ENCODE data around the gene ZNF562.
A peak's percentile ranks its signal among the peaks of the same experiment; 100 is the strongest.

The ZNF562 gene

GRCh38 chr19:9610484-9611113 lies 64.3 kb downstream of the ZNF562 start:
- DNase-seq = no peak
- Histone ChIP-seq H3K36me3 (replicated peaks) (peaks cover 73% of the 10 kb centered on the region), H3K27ac (no peak overlapping the region), H3K4me3 (ENCODE audit: low read depth, low read length) (no peak overlapping the region), H3K27me3 (replicated peaks) (no peaks in the 10 kb centered on the region)
- no peak for TF ChIP-seq CTCF (IDR thresholded peaks at IDR 0.05; ENCODE audit: low read depth, low read length, missing control alignments)
- in situ Hi-C loops (cut with HindIII; ENCODE audit: low pct_ligation_motif_present, low sequenced_read_pairs) = no loop called here

- Histone ChIP-seq H3K27me3 (replicated peaks) (no peaks in the 10 kb centered on the region), H3K36me3 (replicated peaks) (peaks cover 56% of the 10 kb centered on the region), H3K27ac (no peak overlapping the region), H3K4me3 (ENCODE audit: low read depth, low read length) (no peak overlapping the region)
- DNase-seq = no peak
- no peak for TF ChIP-seq CTCF (IDR thresholded peaks at IDR 0.05; ENCODE audit: low read depth, low read length, missing control alignments)
- in situ Hi-C loops (cut with HindIII; ENCODE audit: low pct_ligation_motif_present, low sequenced_read_pairs) = no loop called here
These were observed 66.0 kb downstream of the ZNF562 start for GRCh38 chr19:9608912-9609311.

GRCh38 chr19:9597027-9597426 lies 77.9 kb downstream of the ZNF562 start:
- Histone ChIP-seq H3K4me3 (ENCODE audit: low read depth, low read length) (no peak overlapping the region), H3K27me3 (replicated peaks) (no peaks in the 10 kb centered on the region), H3K27ac (no peak overlapping the region), H3K36me3 (replicated peaks) (no peaks in the 10 kb centered on the region)
- peak; percentile 47 for DNase-seq
- TF ChIP-seq CTCF (IDR thresholded peaks at IDR 0.05; ENCODE audit: low read depth, low read length, missing control alignments) = no peak
- in situ Hi-C loops (cut with HindIII; ENCODE audit: low pct_ligation_motif_present, low sequenced_read_pairs) = no loop called here
